Measurements from ENCODE around the gene CABLES2.

The CABLES2 gene

DNA sequence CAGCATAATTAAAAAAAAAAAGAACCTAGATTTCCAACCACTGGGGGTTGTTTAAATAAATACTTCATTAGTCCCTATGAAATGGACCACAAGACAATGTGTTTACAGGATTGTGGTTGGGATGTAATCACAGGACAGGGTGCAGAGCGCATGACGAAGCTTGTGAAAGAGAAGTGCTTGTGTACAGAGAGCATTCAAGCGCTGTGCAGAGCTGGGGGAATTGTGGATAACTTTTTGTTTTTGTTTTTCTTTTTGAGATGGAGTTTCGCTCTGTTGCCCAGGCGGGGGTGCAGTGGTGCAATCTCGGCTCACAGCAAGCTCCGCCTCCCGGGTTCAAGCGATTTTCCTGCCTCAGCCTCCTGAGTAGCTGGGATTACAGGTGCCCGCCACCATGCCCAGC lies 62.3 kb downstream of the CABLES2 start:
- no peak for DNase-seq

GRCh38 chr20:62344092-62344491 lies 63.0 kb downstream of the CABLES2 start:
- DNase-seq, result no peak

DNA sequence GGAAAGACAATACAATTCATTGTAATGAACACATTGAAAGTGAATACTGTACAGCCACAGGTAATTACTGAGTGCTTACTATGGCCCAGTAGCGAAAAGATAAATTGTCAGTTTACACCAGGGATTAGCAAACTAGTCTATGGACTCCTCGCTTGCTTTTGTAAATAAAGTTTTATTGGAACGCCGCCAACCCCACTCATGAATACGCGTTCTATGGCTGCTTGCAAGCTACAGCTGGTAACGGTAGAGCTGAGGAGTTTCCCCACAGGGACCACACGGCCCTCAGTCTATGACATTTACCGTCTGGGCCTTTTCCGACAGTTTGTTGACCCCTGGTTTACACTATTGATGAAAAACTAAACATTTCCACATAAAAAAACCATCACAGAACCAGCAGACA lies 64.2 kb downstream of the CABLES2 start:
- no peak for DNase-seq

DNA sequence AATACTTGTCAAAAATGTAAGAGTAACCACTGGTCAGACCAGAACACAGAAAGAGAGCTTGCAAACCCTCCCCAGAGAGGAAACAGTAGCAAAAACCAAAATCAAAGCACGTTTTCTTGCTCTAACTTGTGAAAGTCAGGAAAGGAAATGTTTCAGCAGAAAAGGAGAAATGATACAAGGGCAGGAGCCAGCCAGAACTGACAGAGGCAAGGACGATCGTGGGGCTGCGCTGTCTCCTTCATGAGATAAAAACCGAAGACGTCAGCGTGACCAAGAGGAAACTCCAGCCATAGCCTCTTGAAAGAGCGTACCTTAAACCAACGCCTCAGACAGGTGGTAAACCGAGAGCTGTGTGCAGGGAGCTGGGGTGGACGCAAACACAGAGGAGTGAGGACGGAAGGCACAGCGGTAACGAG lies 67.4 kb downstream of the CABLES2 start:
- DNase-seq, result no peak

Data from NCI-H526 (cell line).